Measurements from ENCODE around the gene REEP5. TPM values are rescaled to one million over a fixed set of nuclear protein-coding genes. Genes with fewer than 3 reads are reported as not detected.

Gene REEP5
- total and polyA plus RNA-seq, 8 donors = 64.8 to 121 (median 70.5) TPM

- Histone ChIP-seq H3K36me3 (peaks cover 0 to 7% of the 10 kb centered on the region in 2 donors), H3K9me3 (no peaks in the 10 kb centered on the region), H3K4me1 (peaks cover 0 to 7% of the 10 kb centered on the region in 2 donors), H3K4me3 (no peak overlapping the region), H3K27me3 (peaks cover 0 to 4% of the 10 kb centered on the region in 2 donors), H3K27ac (no peak overlapping the region)
- intact Hi-C loops (cut with DNase I) = loop anchor here in 1 of 2 donors (10.0 kb wide), 1 partner anchor 290 kb away; no protein-coding TSS in a partner anchor
- DNase-seq (no peak), ATAC-seq (no peak)
- no peak for TF ChIP-seq CTCF (IDR thresholded peaks at IDR 0.05)
Measured at GRCh38 chr5:112844489-112844888, 77.5 kb downstream of the REEP5 start.

GRCh38 chr5:112833971-112834370, 88.1 kb downstream of the REEP5 start:
- DNase-seq (no peak), ATAC-seq (no peak)
- no peaks in the 10 kb centered on the region for H3K9me3 ChIP-seq
- no peaks in the 10 kb centered on the region for H3K4me1 ChIP-seq
- no peak overlapping the region for H3K27ac ChIP-seq
- no peaks in the 10 kb centered on the region for H3K27me3 ChIP-seq
- intact Hi-C loops (cut with DNase I) = no loop called here
- no peak for TF ChIP-seq CTCF (IDR thresholded peaks at IDR 0.05)
- H3K36me3 ChIP-seq = peaks cover 0 to 86% of the 10 kb centered on the region in 2 donors
- H3K4me3 ChIP-seq = no peak overlapping the region

- Histone ChIP-seq H3K36me3 (peaks cover 0 to 78% of the 10 kb centered on the region in 2 donors), H3K27ac (no peak overlapping the region)
Measured at GRCh38 chr5:112830378-112830777, 91.6 kb downstream of the REEP5 start.

More at GRCh38 chr5:112830378-112830777, 91.6 kb downstream of the REEP5 start:
- Histone ChIP-seq H3K4me3 (no peak overlapping the region), H3K9me3 (no peaks in the 10 kb centered on the region), H3K4me1 (no peaks in the 10 kb centered on the region), H3K27me3 (no peaks in the 10 kb centered on the region)
- no peak for DNase-seq
- TF ChIP-seq CTCF (IDR thresholded peaks at IDR 0.05) = no peak
- intact Hi-C loops (cut with DNase I) = no loop called here
- ATAC-seq = no peak

Other genes starting within 250 kb of the REEP5 start
- 10 to 100 TPM; 41.0 to 52.0 TPM for gene APC, start 184.3 kb downstream of the REEP5 start, total RNA-seq
- 10 to 100 TPM; 32.2 to 48.3 (median 43.2) TPM for gene APC, start 184.3 kb downstream of the REEP5 start, polyA plus RNA-seq (ENCODE audit: insufficient read length in 6 of 6)
- 10 to 100 TPM; 38.5 to 38.7 TPM for gene SRP19, start 60.9 kb downstream of the REEP5 start, total RNA-seq
- 10 to 100 TPM; 63.7 to 88.2 (median 71.7) TPM for gene SRP19, start 60.9 kb downstream of the REEP5 start, polyA plus RNA-seq (ENCODE audit: insufficient read length in 6 of 6)
- gene DCP2, start 54.6 kb upstream of the REEP5 start, total RNA-seq = 10 to 100 TPM; 55.8 to 72.4 TPM
- 10 to 100 TPM; 30.1 to 39.0 (median 34.7) TPM for gene DCP2, start 54.6 kb upstream of the REEP5 start, polyA plus RNA-seq (ENCODE audit: insufficient read length in 6 of 6)

All from left lung (tissue), 10 donors.